ENCODE results near the gene AMER2. TPM values are rescaled to one million over a fixed set of nuclear protein-coding genes. Genes with fewer than 3 reads are reported as not detected.

The AMER2 gene
- polyA plus RNA-seq, 3 donors = not detected

GRCh38 chr13:25167382-25168174 is 4.5 kb downstream of the AMER2 start:
- H3K36me3 Mint-ChIP-seq = peaks cover 0 to 6% of the 10 kb centered on the region in 2 donors

GRCh38 chr13:25166306-25166705 is 5.8 kb downstream of the AMER2 start:
- H3K4me1 Mint-ChIP-seq = peaks cover 2% of the 10 kb centered on the region
- H3K27ac Mint-ChIP-seq = no peak overlapping the region
- H3K36me3 Mint-ChIP-seq = no peaks in the 10 kb centered on the region

More at GRCh38 chr13:25167382-25168174, 4.5 kb downstream of the AMER2 start:
- H3K36me3 ChIP-seq (replicated peaks in 1 of 2; ENCODE audit: control insufficient read depth in 1 of 2, insufficient read depth in 2 of 2, low read length in 2 of 2) = no peaks in the 10 kb centered on the region
- no peak overlapping the region for H3K4me3 Mint-ChIP-seq
- no peak overlapping the region for H3K27ac ChIP-seq (ENCODE audit: low read depth in 1 of 2, low read length in 2 of 2)
- no peak overlapping the region for H3K9ac ChIP-seq (ENCODE audit: insufficient read depth, low read length, poor library complexity, severe bottlenecking)
- no peak overlapping the region for H3K4me3 ChIP-seq (replicated peaks in 1 of 3; ENCODE audit: low read depth in 2 of 3, low read length in 3 of 3)
- peaks cover 0 to 3% of the 10 kb centered on the region in 2 donors for H3K4me1 ChIP-seq (ENCODE audit: control insufficient read depth in 1 of 2, insufficient read depth in 2 of 2, low read length in 2 of 2)
- peaks cover 39 to 66% of the 10 kb centered on the region in 2 donors for H3K27me3 ChIP-seq (ENCODE audit: control insufficient read depth in 2 of 2, insufficient read depth in 2 of 2, low read length in 2 of 2)
- peaks cover 42 to 56% (median 55%) of the 10 kb centered on the region in 3 donors for H3K27me3 Mint-ChIP-seq (ENCODE audit: low read depth in 3 of 3)
- H3K79me2 ChIP-seq (ENCODE audit: insufficient read depth, low read length) = no peaks in the 10 kb centered on the region
- WGBS (ENCODE audit: insufficient coverage) = no CpG with 5 or more reads among the region's 3 CpGs
- peaks cover 0 to 16% (median 8%) of the 10 kb centered on the region in 7 donors for H3K9me3 Mint-ChIP-seq
- peaks cover 0 to 16% of the 10 kb centered on the region in 2 donors for H3K9me3 ChIP-seq (replicated peaks in 1 of 2; ENCODE audit: control insufficient read depth in 1 of 2, insufficient read depth in 1 of 2, low read length in 2 of 2)
- no peak overlapping the region for H3K27ac Mint-ChIP-seq
- DNase-seq = no peak
- peaks cover 10% of the 10 kb centered on the region for H3K4me1 Mint-ChIP-seq
- intact Hi-C loops (cut with micrococcal nuclease) = no loop called here
- no peak overlapping the region for H3K4me2 ChIP-seq (replicated peaks; ENCODE audit: extremely low read depth, low read length, poor library complexity, severe bottlenecking)
- no peaks in the 10 kb centered on the region for H4K20me1 ChIP-seq (ENCODE audit: insufficient read depth, low read length)
- no peak for TF ChIP-seq CTCF (IDR thresholded peaks at IDR 0.05)
- no peak overlapping the region for H2AFZ ChIP-seq (ENCODE audit: insufficient read depth, low read depth, low read length, poor library complexity, severe bottlenecking)

More at GRCh38 chr13:25166306-25166705, 5.8 kb downstream of the AMER2 start:
- Histone ChIP-seq H3K27ac (ENCODE audit: low read depth in 1 of 2, low read length in 2 of 2) (no peak overlapping the region), H3K9ac (ENCODE audit: insufficient read depth, low read length, poor library complexity, severe bottlenecking) (no peak overlapping the region), H3K4me1 (ENCODE audit: control insufficient read depth in 1 of 2, insufficient read depth in 2 of 2, low read length in 2 of 2) (no peaks in the 10 kb centered on the region), H2AFZ (ENCODE audit: insufficient read depth, low read depth, low read length, poor library complexity, severe bottlenecking) (no peak overlapping the region), H3K27me3 (ENCODE audit: control insufficient read depth in 2 of 2, insufficient read depth in 2 of 2, low read length in 2 of 2) (peaks cover 26 to 56% of the 10 kb centered on the region in 2 donors), H3K79me2 (ENCODE audit: insufficient read depth, low read length) (no peaks in the 10 kb centered on the region), H4K20me1 (ENCODE audit: insufficient read depth, low read length) (no peaks in the 10 kb centered on the region), H3K4me3 (replicated peaks in 1 of 3; ENCODE audit: low read depth in 2 of 3, low read length in 3 of 3) (no peak overlapping the region), H3K9me3 (replicated peaks in 1 of 2; ENCODE audit: control insufficient read depth in 1 of 2, insufficient read depth in 1 of 2, low read length in 2 of 2) (peaks cover 0 to 9% of the 10 kb centered on the region in 2 donors), H3K36me3 (replicated peaks in 1 of 2; ENCODE audit: control insufficient read depth in 1 of 2, insufficient read depth in 2 of 2, low read length in 2 of 2) (no peaks in the 10 kb centered on the region), H3K4me2 (replicated peaks; ENCODE audit: extremely low read depth, low read length, poor library complexity, severe bottlenecking) (no peak overlapping the region)
- peaks cover 35 to 45% (median 42%) of the 10 kb centered on the region in 3 donors for H3K27me3 Mint-ChIP-seq (ENCODE audit: low read depth in 3 of 3)
- 75% methylated on average over 2 of the region's 3 CpGs for WGBS (ENCODE audit: insufficient coverage)
- no peak for TF ChIP-seq CTCF (IDR thresholded peaks at IDR 0.05)
- intact Hi-C loops (cut with micrococcal nuclease) = no loop called here
- H3K4me3 Mint-ChIP-seq = no peak overlapping the region
- H3K9me3 Mint-ChIP-seq = peaks cover 0 to 8% (median 6%) of the 10 kb centered on the region in 7 donors
- no peak for DNase-seq

Measured in CD14-positive monocyte (primary cell).